Stimulated activated naive CD8-positive, alpha-beta T cell treated with anti-CD3 and anti-CD28 coated beads, Interleukin-15, Interleukin-2, amounts not matched to agents 100 ng/mL and 50 ng/mL, for 24 hours (primary cell): ENCODE measurements around the gene ZNF202.

Source experiments
- H3K27ac Mint-ChIP-seq: one replicate; pipeline ENCODE4 v1.8.0; 2021; ENCODE audit warnings: mild to moderate bottlenecking, mixed read lengths
- H3K27me3 Mint-ChIP-seq: one replicate; pipeline ENCODE4 v1.8.0; 2021; ENCODE audit warnings: mixed read lengths
- H3K36me3 Mint-ChIP-seq: one replicate; pipeline ENCODE4 v1.8.0; 2021; ENCODE audit warnings: low read depth, mixed read lengths
- H3K4me1 Mint-ChIP-seq: one replicate; pipeline ENCODE4 v1.8.0; 2021; ENCODE audit warnings: low read depth, mixed read lengths
- H3K4me3 Mint-ChIP-seq: one replicate; pipeline ENCODE4 v1.8.0; 2021; ENCODE audit warnings: mild to moderate bottlenecking, mixed read lengths
- H3K9me3 Mint-ChIP-seq: one replicate; pipeline ENCODE4 v1.8.0; 2021; ENCODE audit warnings: mixed read lengths

Gene ZNF202

DNA sequence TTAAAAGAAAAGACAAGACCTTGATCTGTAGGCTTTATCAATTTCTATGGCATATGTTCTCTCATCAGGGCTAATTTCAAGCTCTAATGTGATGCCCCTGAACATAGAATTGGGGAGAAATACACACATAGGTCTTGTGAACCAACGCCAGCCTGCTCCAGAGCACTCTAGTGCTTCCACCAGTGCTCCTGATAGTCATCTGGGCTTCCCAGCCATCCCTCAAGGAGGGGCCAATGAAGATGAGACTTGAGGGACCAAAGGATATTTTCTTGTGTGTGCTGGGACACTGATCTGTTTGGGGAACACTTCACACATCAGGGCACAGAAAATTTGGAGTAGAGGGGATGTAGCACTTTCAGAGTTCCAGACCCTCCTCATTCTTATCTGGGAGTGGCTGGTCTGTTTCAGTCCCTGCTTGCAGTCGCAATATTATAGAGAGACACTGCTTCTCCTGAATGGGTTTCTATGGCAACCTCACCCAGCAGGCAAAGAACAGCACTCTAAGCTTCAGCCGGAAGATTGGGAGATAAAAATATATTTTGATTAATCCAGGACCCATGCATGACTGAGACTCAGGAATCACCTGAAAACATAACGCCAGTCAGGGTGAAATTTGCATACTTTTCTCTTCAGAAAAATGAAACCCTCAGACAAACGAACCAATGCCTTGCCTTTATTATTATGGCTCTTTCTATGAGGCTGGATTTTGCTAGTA, 58.6 kb downstream of the ZNF202 start:
- Mint-ChIP-seq H3K4me3 (no peak overlapping the region), H3K27ac (no peak overlapping the region), H3K4me1 (peaks cover 13% of the 10 kb centered on the region), H3K36me3 (no peaks in the 10 kb centered on the region), H3K27me3 (peaks cover under 1% of the 10 kb centered on the region), H3K9me3 (no peaks in the 10 kb centered on the region)

- peaks cover 13% of the 10 kb centered on the region for H3K4me1 Mint-ChIP-seq
- peaks cover 4% of the 10 kb centered on the region for H3K27me3 Mint-ChIP-seq
- H3K9me3 Mint-ChIP-seq, result no peaks in the 10 kb centered on the region
- H3K4me3 Mint-ChIP-seq, result no peak overlapping the region
- no peak overlapping the region for H3K27ac Mint-ChIP-seq
- no peaks in the 10 kb centered on the region for H3K36me3 Mint-ChIP-seq
These were observed 60.4 kb downstream of the ZNF202 start for GRCh38 chr11:123681030-123681429.

DNA sequence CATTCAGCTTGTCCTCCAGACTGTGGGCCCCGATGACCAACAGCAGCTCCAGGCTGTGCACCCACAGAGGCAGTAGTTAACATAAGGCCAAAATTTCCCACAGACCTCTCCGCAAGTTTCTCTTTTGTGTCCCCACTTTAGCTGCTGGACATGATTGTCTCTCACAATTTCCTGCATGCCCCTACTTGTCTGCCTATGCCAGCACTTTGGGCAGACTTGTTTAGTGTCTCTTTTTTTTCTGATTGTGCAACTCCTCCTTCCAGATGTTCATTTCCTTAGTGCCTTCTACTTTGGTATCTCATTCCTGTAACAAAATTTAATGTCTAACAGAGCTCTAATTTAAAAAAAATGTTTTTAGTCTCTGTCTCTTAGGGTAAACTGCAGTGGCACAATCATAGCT, 63.2 kb downstream of the ZNF202 start:
- H3K27ac Mint-ChIP-seq, result no peak overlapping the region
- no peak overlapping the region for H3K4me3 Mint-ChIP-seq
- H3K36me3 Mint-ChIP-seq, result no peaks in the 10 kb centered on the region
- peaks cover 4% of the 10 kb centered on the region for H3K27me3 Mint-ChIP-seq
- peaks cover 13% of the 10 kb centered on the region for H3K4me1 Mint-ChIP-seq
- no peaks in the 10 kb centered on the region for H3K9me3 Mint-ChIP-seq

DNA sequence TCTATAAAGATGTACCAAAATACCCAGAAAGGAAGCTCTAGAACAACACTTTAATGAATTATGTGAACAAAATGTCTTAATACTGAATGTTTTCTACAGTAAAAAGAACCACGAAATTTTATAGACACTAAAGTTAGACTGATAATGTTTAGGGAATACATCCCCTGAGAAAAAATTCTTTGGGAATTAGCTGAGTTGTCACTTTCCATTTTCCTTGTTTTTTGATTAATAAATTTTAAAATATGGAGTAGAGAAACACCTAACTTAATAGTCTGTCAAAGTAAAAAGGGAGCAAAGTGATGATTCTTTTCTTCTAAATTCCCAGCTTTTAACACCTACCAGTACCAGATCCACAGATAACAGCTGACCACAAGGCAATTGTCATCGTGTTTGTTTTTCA, 64.0 kb downstream of the ZNF202 start:
- peaks cover 13% of the 10 kb centered on the region for H3K4me1 Mint-ChIP-seq
- H3K4me3 Mint-ChIP-seq, result no peak overlapping the region
- H3K9me3 Mint-ChIP-seq, result no peaks in the 10 kb centered on the region
- H3K27ac Mint-ChIP-seq, result no peak overlapping the region
- H3K36me3 Mint-ChIP-seq, result no peaks in the 10 kb centered on the region
- H3K27me3 Mint-ChIP-seq, result peaks cover 4% of the 10 kb centered on the region

DNA sequence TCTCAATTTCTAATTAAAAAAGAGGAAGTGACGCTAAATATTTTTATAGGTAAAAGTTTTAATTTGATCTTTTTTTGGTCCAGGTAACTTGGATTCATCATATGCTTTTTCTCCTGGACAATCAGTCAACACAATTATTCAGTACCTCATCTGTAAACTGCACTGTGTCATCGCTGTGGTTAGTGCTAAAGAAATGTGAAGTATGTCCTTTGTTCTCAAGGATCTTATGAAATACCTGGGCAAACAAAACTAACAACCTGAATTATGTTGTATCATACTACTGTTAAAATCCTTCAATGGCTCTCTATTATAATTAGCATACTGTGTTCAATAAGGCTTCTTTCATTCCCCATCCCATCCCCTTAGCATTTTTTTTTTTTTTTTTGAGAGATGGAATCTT, 67.2 kb downstream of the ZNF202 start:
- H3K4me3 Mint-ChIP-seq, result no peak overlapping the region
- H3K4me1 Mint-ChIP-seq, result no peaks in the 10 kb centered on the region
- H3K36me3 Mint-ChIP-seq, result no peaks in the 10 kb centered on the region
- no peak overlapping the region for H3K27ac Mint-ChIP-seq
- peaks cover 4% of the 10 kb centered on the region for H3K27me3 Mint-ChIP-seq
- no peaks in the 10 kb centered on the region for H3K9me3 Mint-ChIP-seq
